22Rv1 (cell line): ENCODE results near the gene CCDC92.

ENCODE experiments used
- CTCF ChIP-seq: fragments of 450-650 bp; IDR thresholded peaks from 2 replicates; pipeline ENCODE4 v1.5.1; 2017; ENCODE audit warnings: mild to moderate bottlenecking
- ZFX ChIP-seq: fragments of 450-650 bp; IDR thresholded peaks from 2 replicates; pipeline ENCODE4 v1.6.1; 2017; ENCODE audit warnings: antibody characterized with exemption, borderline replicate concordance

GRCh38 chr12:123958462-123958861 lies 14.2 kb downstream of the CCDC92 start:
- TF ChIP-seq CTCF, result no peak
- no peak for TF ChIP-seq ZFX
